HFF-Myc (cell line): Measurements from ENCODE around the gene GPR18.

Experiments
- DNase-seq: peaks from one replicate; pipeline ENCODE4 v3.0.0-alpha.2; 2011; ENCODE audit warnings: low read depth; ENCODE audit errors: extremely low read depth
- H3K4me3 ChIP-seq: replicated peaks from 2 replicates; pipeline ENCODE4 v1.5.1; 2011; ENCODE audit warnings: low read depth, mild to moderate bottlenecking, control low read depth, low read length
- CTCF ChIP-seq: IDR thresholded peaks from 2 replicates; pipeline ENCODE4 v1.5.1; 2012; ENCODE audit warnings: mild to moderate bottlenecking, low read depth, low read length, control low read depth; ENCODE audit errors: missing control alignments

The GPR18 gene

GRCh38 chr13:99290894-99291293 is 32.7 kb upstream of the GPR18 start:
- DNase-seq, result no peak
- H3K4me3 ChIP-seq, result no peak overlapping the region
- no peak for TF ChIP-seq CTCF

GRCh38 chr13:99289674-99290337 is 31.6 kb upstream of the GPR18 start:
- no peak for TF ChIP-seq CTCF
- no peak overlapping the region for H3K4me3 ChIP-seq
- DNase-seq, result no peak

- TF ChIP-seq CTCF, result no peak
- DNase-seq, result no peak
These were observed 31.1 kb upstream of the GPR18 start for GRCh38 chr13:99289271-99289670.

GRCh38 chr13:99288089-99288488 is 29.9 kb upstream of the GPR18 start:
- no peak for DNase-seq
- no peak overlapping the region for H3K4me3 ChIP-seq
- TF ChIP-seq CTCF, result no peak

More at GRCh38 chr13:99289271-99289670, 31.1 kb upstream of the GPR18 start:
- no peak overlapping the region for H3K4me3 ChIP-seq

- no peak for DNase-seq
- no peak for TF ChIP-seq CTCF
- no peak overlapping the region for H3K4me3 ChIP-seq
These were observed 29.4 kb upstream of the GPR18 start for GRCh38 chr13:99287551-99287950.

- TF ChIP-seq CTCF, result no peak
- no peak overlapping the region for H3K4me3 ChIP-seq
- DNase-seq, result no peak
These were observed 27.4 kb upstream of the GPR18 start for GRCh38 chr13:99285432-99286182.
